Loucy (cell line): ENCODE data around the gene TOB1.

Experiments used
- H2AFZ ChIP-seq: fragments of 200-600 bp; sonication (generic); 2 replicates; pipeline ENCODE4 v1.6.0; 2016; ENCODE audit warnings: antibody characterized with exemption, mild to moderate bottlenecking, low read length, moderate library complexity
- H3F3A ChIP-seq: fragments of 200-600 bp; 2 replicates; pipeline ENCODE4 v1.6.0; 2016; ENCODE audit warnings: antibody characterized with exemption, low read depth, mild to moderate bottlenecking
- H3K27me3 ChIP-seq: fragments of 200-600 bp; sonication (generic); 2 replicates; pipeline ENCODE4 v1.6.1; 2014; ENCODE audit warnings: low read length, mild to moderate bottlenecking; ENCODE audit not compliant: insufficient read depth, poor library complexity, severe bottlenecking
- H3K36me3 ChIP-seq: fragments of 200-600 bp; sonication (generic); 2 replicates; pipeline ENCODE4 v1.6.1; 2016; ENCODE audit warnings: low read length; ENCODE audit not compliant: insufficient read depth
- H3K4me1 ChIP-seq: fragments of 200-600 bp; sonication (generic); 2 replicates; pipeline ENCODE4 v1.5.1; 2014; ENCODE audit warnings: low read length, mild to moderate bottlenecking; ENCODE audit not compliant: insufficient read depth, poor library complexity, severe bottlenecking
- H3K4me2 ChIP-seq: fragments of 200-600 bp; sonication (generic); 2 replicates; pipeline ENCODE4 v1.6.0; 2014; ENCODE audit warnings: antibody characterized with exemption, low read length, low read depth, mild to moderate bottlenecking; ENCODE audit not compliant: poor library complexity, severe bottlenecking
- H3K4me3 ChIP-seq: fragments of 200-600 bp; sonication (generic); 2 replicates; pipeline ENCODE4 v1.5.1; 2014; ENCODE audit warnings: low read length, mild to moderate bottlenecking, mixed read lengths; ENCODE audit not compliant: poor library complexity, severe bottlenecking
- H3K79me2 ChIP-seq: fragments of 200-600 bp; sonication (generic); 2 replicates; pipeline ENCODE4 v1.6.1; 2014; ENCODE audit warnings: low read length; ENCODE audit not compliant: insufficient read depth
- H3K9ac ChIP-seq: fragments of 200-600 bp; sonication (generic); 2 replicates; pipeline ENCODE4 v1.6.0; 2014; ENCODE audit warnings: mild to moderate bottlenecking, low read depth, low read length, moderate library complexity; ENCODE audit not compliant: poor library complexity, severe bottlenecking
- H3K9me2 ChIP-seq: fragments of 200-600 bp; sonication (generic); replicated peaks from 2 replicates; pipeline ENCODE4 v1.6.1; 2016; ENCODE audit warnings: low read depth, low read length, mixed read lengths
- H3K9me3 ChIP-seq: fragments of 200-600 bp; sonication (generic); 2 replicates; pipeline ENCODE4 v1.6.1; 2014; ENCODE audit warnings: mild to moderate bottlenecking, antibody characterized with exemption, low read length, low read depth; ENCODE audit not compliant: insufficient read depth
- H4K20me1 ChIP-seq: fragments of 200-600 bp; sonication (generic); 2 replicates; pipeline ENCODE4 v1.6.0; 2014; ENCODE audit warnings: antibody characterized with exemption, low read length, mild to moderate bottlenecking; ENCODE audit not compliant: insufficient read depth, poor library complexity, severe bottlenecking
- EZH2phosphoT487 ChIP-seq: fragments of 200-600 bp; IDR thresholded peaks from 2 replicates; pipeline ENCODE4 v1.6.1; 2018; ENCODE audit warnings: antibody characterized with exemption, mild to moderate bottlenecking, moderate library complexity, borderline replicate concordance
- TF ChIP-seq, protein P1 (sequence below): fragments of 200-600 bp; sonication (generic); conservative IDR thresholded peaks from 2 replicates; pipeline ENCODE4 v1.5.1; 2014; ENCODE audit warnings: mild to moderate bottlenecking, antibody characterized with exemption, low read length

Gene TOB1

DNA sequence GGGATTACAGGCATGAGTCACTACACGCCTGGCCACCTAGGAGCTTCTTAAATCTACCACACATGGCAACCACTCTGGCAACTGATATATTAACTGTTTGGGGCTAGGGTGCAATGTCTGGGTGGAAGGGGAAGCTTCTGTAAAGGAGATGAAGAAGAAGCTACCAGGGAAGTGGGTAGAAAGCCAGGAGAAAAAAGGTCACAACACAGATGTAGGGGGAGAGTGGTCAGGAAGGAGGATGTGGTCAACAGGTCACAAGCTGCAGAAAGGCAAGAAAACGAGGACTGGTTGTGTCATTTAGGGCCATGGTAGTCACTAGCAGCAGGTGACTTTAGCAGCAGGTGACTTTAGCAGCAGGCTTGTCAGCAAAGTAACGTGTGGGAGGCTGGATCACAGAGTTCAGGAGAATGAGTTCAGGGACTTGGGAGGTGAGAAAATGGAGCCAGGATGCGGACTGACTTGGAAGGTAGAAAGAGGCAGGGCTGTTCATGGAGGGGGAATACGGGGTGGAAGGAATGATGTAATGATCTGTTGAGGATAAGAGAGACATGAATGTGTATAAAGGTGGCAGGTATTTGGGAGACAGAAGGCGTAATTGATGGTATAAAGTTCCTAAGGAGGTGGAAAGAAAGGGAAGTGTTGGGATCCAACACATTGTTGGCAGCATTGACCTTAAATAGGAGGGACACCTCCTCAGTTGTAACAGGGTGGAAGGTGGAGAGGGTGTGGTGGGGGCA lies 47.1 kb downstream of the TOB1 start:
- Histone ChIP-seq H3K27me3 (no peaks in the 10 kb centered on the region), H3K9ac (no peak overlapping the region), H4K20me1 (no peaks in the 10 kb centered on the region), H3K79me2 (no peaks in the 10 kb centered on the region), H3K9me3 (no peaks in the 10 kb centered on the region), H2AFZ (no peak overlapping the region), H3K36me3 (no peaks in the 10 kb centered on the region), H3F3A (no peaks in the 10 kb centered on the region), H3K4me1 (peaks cover 3% of the 10 kb centered on the region), H3K9me2 (no peaks in the 10 kb centered on the region), H3K4me3 (no peak overlapping the region), H3K4me2 (no peak overlapping the region)
- TF ChIP-seq, protein P1, sequence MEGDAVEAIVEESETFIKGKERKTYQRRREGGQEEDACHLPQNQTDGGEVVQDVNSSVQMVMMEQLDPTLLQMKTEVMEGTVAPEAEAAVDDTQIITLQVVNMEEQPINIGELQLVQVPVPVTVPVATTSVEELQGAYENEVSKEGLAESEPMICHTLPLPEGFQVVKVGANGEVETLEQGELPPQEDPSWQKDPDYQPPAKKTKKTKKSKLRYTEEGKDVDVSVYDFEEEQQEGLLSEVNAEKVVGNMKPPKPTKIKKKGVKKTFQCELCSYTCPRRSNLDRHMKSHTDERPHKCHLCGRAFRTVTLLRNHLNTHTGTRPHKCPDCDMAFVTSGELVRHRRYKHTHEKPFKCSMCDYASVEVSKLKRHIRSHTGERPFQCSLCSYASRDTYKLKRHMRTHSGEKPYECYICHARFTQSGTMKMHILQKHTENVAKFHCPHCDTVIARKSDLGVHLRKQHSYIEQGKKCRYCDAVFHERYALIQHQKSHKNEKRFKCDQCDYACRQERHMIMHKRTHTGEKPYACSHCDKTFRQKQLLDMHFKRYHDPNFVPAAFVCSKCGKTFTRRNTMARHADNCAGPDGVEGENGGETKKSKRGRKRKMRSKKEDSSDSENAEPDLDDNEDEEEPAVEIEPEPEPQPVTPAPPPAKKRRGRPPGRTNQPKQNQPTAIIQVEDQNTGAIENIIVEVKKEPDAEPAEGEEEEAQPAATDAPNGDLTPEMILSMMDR = no peak
- no peak for TF ChIP-seq EZH2phosphoT487

DNA sequence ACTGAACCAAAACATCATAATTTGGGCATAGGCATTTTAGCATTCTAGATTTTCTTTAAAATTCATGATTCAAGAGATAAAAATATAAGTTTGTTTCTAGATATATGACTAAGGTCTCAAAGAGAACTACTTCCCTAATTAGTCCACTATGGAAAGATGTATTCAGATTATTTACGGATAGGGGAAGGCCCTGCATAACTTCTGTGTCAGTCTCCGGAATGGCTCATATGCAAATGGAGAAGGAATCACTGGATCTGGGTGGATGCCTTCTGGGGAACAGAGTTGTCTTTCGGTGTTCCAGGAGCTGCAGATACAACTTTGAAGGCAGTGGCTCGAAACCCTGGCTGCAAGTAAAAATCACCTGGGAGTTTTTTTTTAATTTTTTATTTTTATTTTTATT lies 47.9 kb downstream of the TOB1 start:
- Histone ChIP-seq H3K9me2 (no peaks in the 10 kb centered on the region), H3K9me3 (no peaks in the 10 kb centered on the region), H4K20me1 (no peaks in the 10 kb centered on the region), H3K9ac (no peak overlapping the region), H3K27me3 (no peaks in the 10 kb centered on the region), H3F3A (no peaks in the 10 kb centered on the region), H2AFZ (no peak overlapping the region), H3K4me1 (peaks cover 3% of the 10 kb centered on the region), H3K4me3 (no peak overlapping the region), H3K36me3 (no peaks in the 10 kb centered on the region), H3K79me2 (no peaks in the 10 kb centered on the region), H3K4me2 (no peak overlapping the region)
- TF ChIP-seq EZH2phosphoT487 = no peak
- TF ChIP-seq, protein P1 = no peak

DNA sequence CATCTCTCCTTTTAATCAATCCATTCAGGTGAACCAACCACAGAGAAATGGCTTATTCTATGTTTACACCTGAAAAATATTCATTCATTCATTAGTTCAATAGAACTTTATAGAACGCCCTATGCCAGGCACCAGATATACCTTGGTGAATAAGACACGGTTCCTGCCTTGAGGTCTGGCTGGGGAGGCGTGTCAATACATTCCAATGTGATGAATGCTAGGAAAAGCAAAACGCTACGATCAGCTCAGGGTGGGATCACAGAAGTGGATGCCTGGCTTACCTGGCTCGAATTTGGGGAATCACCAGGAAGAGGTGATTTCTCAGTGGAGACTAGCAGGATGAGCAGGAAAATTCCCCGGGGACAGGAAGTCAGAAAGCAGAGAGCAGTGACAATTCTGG lies 48.3 kb downstream of the TOB1 start:
- H4K20me1 ChIP-seq = no peaks in the 10 kb centered on the region
- H3K4me3 ChIP-seq = no peak overlapping the region
- H3K4me1 ChIP-seq = peaks cover 3% of the 10 kb centered on the region
- no peak for TF ChIP-seq EZH2phosphoT487
- TF ChIP-seq, protein P1 = no peak
- no peaks in the 10 kb centered on the region for H3F3A ChIP-seq
- H2AFZ ChIP-seq = no peak overlapping the region
- H3K9ac ChIP-seq = no peak overlapping the region
- H3K79me2 ChIP-seq = no peaks in the 10 kb centered on the region
- H3K4me2 ChIP-seq = no peak overlapping the region
- no peaks in the 10 kb centered on the region for H3K9me3 ChIP-seq
- no peaks in the 10 kb centered on the region for H3K36me3 ChIP-seq
- H3K27me3 ChIP-seq = no peaks in the 10 kb centered on the region
- no peaks in the 10 kb centered on the region for H3K9me2 ChIP-seq
